ENCODE data around the gene GIMD1.

DNA sequence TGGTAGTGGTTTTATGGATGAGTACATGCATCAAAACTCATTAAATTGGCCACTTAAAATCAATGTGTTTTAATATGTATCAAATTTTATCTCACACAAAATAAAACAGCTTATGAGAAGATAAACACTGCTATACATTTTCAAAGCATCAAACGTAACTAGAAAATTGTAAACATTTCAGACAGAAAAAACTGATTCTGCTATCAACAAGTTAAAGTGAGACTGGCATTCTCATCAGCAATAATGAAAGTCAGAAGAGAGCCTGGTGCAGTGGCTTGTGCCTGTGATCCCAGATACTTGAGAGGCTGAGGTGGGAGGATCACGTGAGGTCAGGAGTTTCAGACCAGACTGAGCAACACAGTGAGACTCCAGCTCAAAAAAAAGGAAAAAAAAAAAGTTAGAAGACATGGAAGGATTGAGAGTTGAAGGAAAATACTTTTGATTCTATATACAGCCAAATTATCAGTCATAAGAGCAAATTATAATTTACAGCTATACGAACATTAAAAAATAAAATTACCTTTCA, 55.5 kb downstream of the GIMD1 start:
- TF ChIP-seq GATA2 (IDR thresholded peaks at IDR 0.05; ENCODE audit: low read depth, low read length) (no peak), GATA3 (IDR thresholded peaks at IDR 0.05; ENCODE audit: low read depth, low read length) (no peak)
